ENCODE measurements around the gene ABTB2.

DNA sequence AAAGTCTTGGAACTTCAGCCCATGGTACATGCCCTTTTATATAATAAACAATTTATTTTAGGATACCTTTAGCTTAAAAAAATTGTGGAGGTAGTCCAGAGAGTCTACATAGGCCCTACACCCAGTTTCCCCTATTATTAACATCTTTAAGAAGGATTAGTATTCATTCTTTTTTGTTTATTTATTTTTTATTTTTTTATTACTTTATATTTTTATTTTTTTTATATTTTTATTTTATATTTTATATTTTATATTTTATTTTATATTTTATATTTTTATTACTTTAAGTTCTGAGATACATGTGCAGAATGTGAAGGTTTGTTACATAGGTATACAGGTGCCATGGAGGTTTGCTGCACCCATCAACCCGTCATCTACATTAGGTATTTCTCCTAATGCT lies 15.9 kb upstream of the ABTB2 start:
- TF ChIP-seq, protein P1, sequence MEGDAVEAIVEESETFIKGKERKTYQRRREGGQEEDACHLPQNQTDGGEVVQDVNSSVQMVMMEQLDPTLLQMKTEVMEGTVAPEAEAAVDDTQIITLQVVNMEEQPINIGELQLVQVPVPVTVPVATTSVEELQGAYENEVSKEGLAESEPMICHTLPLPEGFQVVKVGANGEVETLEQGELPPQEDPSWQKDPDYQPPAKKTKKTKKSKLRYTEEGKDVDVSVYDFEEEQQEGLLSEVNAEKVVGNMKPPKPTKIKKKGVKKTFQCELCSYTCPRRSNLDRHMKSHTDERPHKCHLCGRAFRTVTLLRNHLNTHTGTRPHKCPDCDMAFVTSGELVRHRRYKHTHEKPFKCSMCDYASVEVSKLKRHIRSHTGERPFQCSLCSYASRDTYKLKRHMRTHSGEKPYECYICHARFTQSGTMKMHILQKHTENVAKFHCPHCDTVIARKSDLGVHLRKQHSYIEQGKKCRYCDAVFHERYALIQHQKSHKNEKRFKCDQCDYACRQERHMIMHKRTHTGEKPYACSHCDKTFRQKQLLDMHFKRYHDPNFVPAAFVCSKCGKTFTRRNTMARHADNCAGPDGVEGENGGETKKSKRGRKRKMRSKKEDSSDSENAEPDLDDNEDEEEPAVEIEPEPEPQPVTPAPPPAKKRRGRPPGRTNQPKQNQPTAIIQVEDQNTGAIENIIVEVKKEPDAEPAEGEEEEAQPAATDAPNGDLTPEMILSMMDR (IDR thresholded peaks at IDR 0.05): no peak
- TF ChIP-seq EP300 (IDR thresholded peaks at IDR 0.05) (no peak), POLR2A (IDR thresholded peaks at IDR 0.05) (no peak)
